Transverse colon (tissue), 4 donors: Measurements from ENCODE around the gene ABCA1. TPM values are rescaled to one million over a fixed set of nuclear protein-coding genes. Genes with fewer than 3 reads are reported as not detected.

Experiments
- DNase-seq: peaks from one replicate; pipeline ENCODE4 v3.0.0-alpha.2; 2019
- H3K27ac ChIP-seq, 4 donors: fragments of 200-600 bp; sonication (generic); 2 replicates each; pipeline ENCODE4 v1.5.1; 2016 to 2018; ENCODE audit warnings: inconsistent platforms in 4 of 4
- H3K27me3 ChIP-seq: fragments of 200-600 bp; sonication (generic); 2 replicates; pipeline ENCODE4 v1.5.1; 2017; ENCODE audit warnings: inconsistent platforms
- H3K36me3 ChIP-seq, 4 donors: fragments of 200-600 bp; sonication (generic); 2 replicates each; pipeline ENCODE4 v1.5.1; 2017 to 2019; ENCODE audit warnings: inconsistent platforms in 4 of 4
- H3K4me1 ChIP-seq, 4 donors: fragments of 200-600 bp; sonication (generic); 2 replicates each; pipeline ENCODE4 v1.5.1; 2017 to 2020; ENCODE audit warnings: inconsistent platforms in 4 of 4
- H3K4me3 ChIP-seq, 4 donors: fragments of 200-600 bp; sonication (generic); 1 replicate in 1 of 4; 2 replicates in 3 of 4; pipeline versions ENCODE4 v1.5.1 to v1.6.1; 2017 to 2019; ENCODE audit warnings: inconsistent platforms in 4 of 4
- H3K9me3 ChIP-seq, 2 donors: fragments of 200-600 bp; sonication (generic); 2 replicates each; pipeline ENCODE4 v1.5.1; 2017 to 2019; ENCODE audit warnings: inconsistent platforms in 2 of 2
- CTCF ChIP-seq, 5 experiments: fragments of 200-600 bp in 3 of 5; fragments of 450-650 bp in 2 of 5; sonication (generic) in 3 of 5; IDR thresholded peaks; 1 replicate in 2 of 5; 2 replicates in 3 of 5; pipeline ENCODE4 v1.5.1; 2016 to 2017; ENCODE audit warnings: antibody characterized with exemption in 5 of 5, inconsistent platforms in 3 of 5, mild to moderate bottlenecking in 2 of 5, moderate library complexity in 1 of 5
- EP300 ChIP-seq: sonication (generic); formaldehyde crosslinking; IDR thresholded peaks from one replicate; pipeline ENCODE4 v1.6.1; 2017; ENCODE audit warnings: antibody characterized with exemption, low read depth
- POLR2A ChIP-seq: fragments of 450-650 bp; IDR thresholded peaks from one replicate; pipeline ENCODE4 v1.6.1; 2016; ENCODE audit warnings: antibody characterized with exemption, mild to moderate bottlenecking, moderate library complexity
- POLR2AphosphoS5 ChIP-seq, 3 donors: sonication (generic); formaldehyde crosslinking; IDR thresholded peaks; one replicate each; pipeline ENCODE4 v1.6.1; 2016; ENCODE audit warnings: antibody characterized with exemption in 3 of 3
- WGBS, 2 donors: methylation state at CpG; one replicate each; pipeline ENCODE4 v1.1.5; 2018; ENCODE audit warnings: low coverage in 1 of 2; 5-methylcytosine and 5-hydroxymethylcytosine counted together
- in situ Hi-C, 4 donors: fragments of 200-750 bp; cut with MboI; loops; one replicate each; pipeline versions ENCODE4 v1.15.0 to v1.15.1; 2017; ENCODE audit warnings: low sequenced_read_pairs in 3 of 4, low pct_ligation_motif_present in 1 of 4, low pct_unique_long_range_greater_than_20kb in 1 of 4
- intact Hi-C: fragments of 100-400 bp; cut with DNase I; formaldehyde crosslinking; loops from one replicate; pipeline ENCODE4 v1.15.1; 2023; ENCODE audit warnings: low total_unique reads
- total RNA-seq, 4 donors: library from RNA; depleted of rRNA; stranded (reverse); fragments of >200 nt; gene quantifications; one replicate each; pipeline ENCODE4 v1.1.0, GENCODE V29; 2016

Gene ABCA1
- total RNA-seq, 4 donors from 2014 or later = 20.5 to 67.3 (median 60.5) TPM

- in situ Hi-C loops = no loop called here
These were observed 32.4 kb downstream of the ABCA1 start for GRCh38 chr9:104895572-104895971.

GRCh38 chr9:104892701-104893100, 35.3 kb downstream of the ABCA1 start:
- TF ChIP-seq CTCF (IDR thresholded peaks at IDR 0.05) = no peak
- no peak for TF ChIP-seq EP300
- no peak for TF ChIP-seq POLR2AphosphoS5 (IDR thresholded peaks at IDR 0.05)
- TF ChIP-seq POLR2A = no peak
- 78 to 80% methylated on average over 1 of the region's 1 CpG for WGBS, 2 donors
- intact Hi-C loops = no loop called here
- peaks cover 0 to 15% (median 4%) of the 10 kb centered on the region in 4 donors for H3K36me3 ChIP-seq
- H3K9me3 ChIP-seq = no peaks in the 10 kb centered on the region
- no peak overlapping the region for H3K27ac ChIP-seq
- peaks cover 5 to 21% (median 11%) of the 10 kb centered on the region in 4 donors for H3K4me1 ChIP-seq
- H3K27me3 ChIP-seq = no peaks in the 10 kb centered on the region
- in situ Hi-C loops = no loop called here
- H3K4me3 ChIP-seq = no peak overlapping the region
- DNase-seq = no peak

More at GRCh38 chr9:104895572-104895971, 32.4 kb downstream of the ABCA1 start:
- 74 to 89% methylated on average over 2 to 6 of the region's 6 CpGs for WGBS, 2 donors
- intact Hi-C loops = no loop called here
- DNase-seq = no peak
- Histone ChIP-seq H3K27me3 (no peaks in the 10 kb centered on the region), H3K27ac (no peak overlapping the region), H3K36me3 (peaks cover 0 to 4% (median 0%) of the 10 kb centered on the region in 4 donors), H3K4me3 (no peak overlapping the region), H3K9me3 (no peaks in the 10 kb centered on the region), H3K4me1 (peaks cover 5 to 34% (median 6%) of the 10 kb centered on the region in 4 donors)
- TF ChIP-seq POLR2A (no peak), EP300 (no peak), POLR2AphosphoS5 (IDR thresholded peaks at IDR 0.05) (no peak), CTCF (IDR thresholded peaks at IDR 0.05) (no peak)

- H3K27ac ChIP-seq = no peak overlapping the region
- DNase-seq = no peak
- WGBS, 2 donors = 96 to 97% methylated on average over 9 of the region's 9 CpGs
- H3K4me3 ChIP-seq = no peak overlapping the region
- peaks cover 3 to 13% (median 9%) of the 10 kb centered on the region in 4 donors for H3K4me1 ChIP-seq
- intact Hi-C loops = no loop called here
- in situ Hi-C loops = no loop called here
- TF ChIP-seq POLR2A (no peak), EP300 (no peak), CTCF (IDR thresholded peaks at IDR 0.05) (no peak), POLR2AphosphoS5 (IDR thresholded peaks at IDR 0.05) (no peak)
- peaks cover 0 to 25% (median 9%) of the 10 kb centered on the region in 4 donors for H3K36me3 ChIP-seq
- H3K9me3 ChIP-seq = no peaks in the 10 kb centered on the region
- H3K27me3 ChIP-seq = no peaks in the 10 kb centered on the region
These were observed 37.6 kb downstream of the ABCA1 start for GRCh38 chr9:104890433-104890770.

- TF ChIP-seq CTCF (IDR thresholded peaks at IDR 0.05) (no peak), POLR2AphosphoS5 (IDR thresholded peaks at IDR 0.05) (no peak), POLR2A (no peak), EP300 (no peak)
- no peaks in the 10 kb centered on the region for H3K9me3 ChIP-seq
- H3K27me3 ChIP-seq = no peaks in the 10 kb centered on the region
- 86 to 94% methylated on average over 2 to 3 of the region's 3 CpGs for WGBS, 2 donors
- no peak overlapping the region for H3K4me3 ChIP-seq
- no peak overlapping the region for H3K27ac ChIP-seq
- in situ Hi-C loops (no loop called here), intact Hi-C loops (no loop called here)
- H3K4me1 ChIP-seq = peaks cover 0 to 10% (median 3%) of the 10 kb centered on the region in 4 donors
- no peak for DNase-seq
- H3K36me3 ChIP-seq = peaks cover 0 to 45% (median 21%) of the 10 kb centered on the region in 4 donors
These were observed 41.9 kb downstream of the ABCA1 start for GRCh38 chr9:104885818-104886709.
